ENCODE data around the gene ARHGEF7.

The ARHGEF7 gene

GRCh38 chr13:111258637-111259036 lies 143.5 kb downstream of the ARHGEF7 start:
- DNase-seq, result no peak

- no peak for DNase-seq
These were observed 143.9 kb downstream of the ARHGEF7 start for GRCh38 chr13:111259058-111259457.

- DNase-seq, result no peak
These were observed 146.2 kb downstream of the ARHGEF7 start for GRCh38 chr13:111261326-111261725.

GRCh38 chr13:111262281-111262680 lies 147.2 kb downstream of the ARHGEF7 start:
- DNase-seq, result no peak

- no peak for DNase-seq
These were observed 147.6 kb downstream of the ARHGEF7 start for GRCh38 chr13:111262715-111263114.

GRCh38 chr13:111263566-111263965 lies 148.5 kb downstream of the ARHGEF7 start:
- DNase-seq, result no peak

GRCh38 chr13:111265006-111265700 lies 150.0 kb downstream of the ARHGEF7 start:
- no peak for DNase-seq

- no peak for DNase-seq
These were observed 150.6 kb downstream of the ARHGEF7 start for GRCh38 chr13:111265701-111266035.

- no peak for DNase-seq
These were observed 152.1 kb downstream of the ARHGEF7 start for GRCh38 chr13:111267205-111267604.

- no peak for DNase-seq
These were observed 152.7 kb downstream of the ARHGEF7 start for GRCh38 chr13:111267784-111268183.

GRCh38 chr13:111269508-111269907 lies 154.4 kb downstream of the ARHGEF7 start:
- DNase-seq, result no peak

- DNase-seq, result no peak
These were observed 155.0 kb downstream of the ARHGEF7 start for GRCh38 chr13:111270126-111270525.

- no peak for DNase-seq
These were observed 155.9 kb downstream of the ARHGEF7 start for GRCh38 chr13:111270765-111271698.

- DNase-seq, result no peak
These were observed 157.0 kb downstream of the ARHGEF7 start for GRCh38 chr13:111272117-111272516.

GRCh38 chr13:111275382-111275781 lies 160.3 kb downstream of the ARHGEF7 start:
- no peak for DNase-seq

GRCh38 chr13:111275995-111276618 lies 161.0 kb downstream of the ARHGEF7 start:
- DNase-seq, result no peak

GRCh38 chr13:111278258-111278657 lies 163.1 kb downstream of the ARHGEF7 start:
- DNase-seq, result no peak

GRCh38 chr13:111278743-111279652 lies 163.9 kb downstream of the ARHGEF7 start:
- DNase-seq, result no peak

GRCh38 chr13:111280226-111280625 lies 165.1 kb downstream of the ARHGEF7 start:
- DNase-seq, result no peak

- DNase-seq, result no peak
These were observed 165.8 kb downstream of the ARHGEF7 start for GRCh38 chr13:111280681-111281585.

GRCh38 chr13:111281751-111282311 lies 166.7 kb downstream of the ARHGEF7 start:
- DNase-seq, result no peak
